ENCODE results near the gene ACACA. TPM values are rescaled to one million over a fixed set of nuclear protein-coding genes. Genes with fewer than 3 reads are reported as not detected.

The ACACA gene
- polyA plus RNA-seq, 1 experiment, result 26.9 TPM

- POLR2A ChIA-PET, result interaction anchor here (0.7 kb wide), 1 partner anchor 26 kb away, joined by 8 read pairs; no protein-coding TSS in a partner anchor
- CTCF ChIA-PET, result interaction anchor here (3.1 kb wide), 1 partner anchor 12 kb away, joined by 9 read pairs; no protein-coding TSS in a partner anchor
- TF ChIP-seq, protein P1, sequence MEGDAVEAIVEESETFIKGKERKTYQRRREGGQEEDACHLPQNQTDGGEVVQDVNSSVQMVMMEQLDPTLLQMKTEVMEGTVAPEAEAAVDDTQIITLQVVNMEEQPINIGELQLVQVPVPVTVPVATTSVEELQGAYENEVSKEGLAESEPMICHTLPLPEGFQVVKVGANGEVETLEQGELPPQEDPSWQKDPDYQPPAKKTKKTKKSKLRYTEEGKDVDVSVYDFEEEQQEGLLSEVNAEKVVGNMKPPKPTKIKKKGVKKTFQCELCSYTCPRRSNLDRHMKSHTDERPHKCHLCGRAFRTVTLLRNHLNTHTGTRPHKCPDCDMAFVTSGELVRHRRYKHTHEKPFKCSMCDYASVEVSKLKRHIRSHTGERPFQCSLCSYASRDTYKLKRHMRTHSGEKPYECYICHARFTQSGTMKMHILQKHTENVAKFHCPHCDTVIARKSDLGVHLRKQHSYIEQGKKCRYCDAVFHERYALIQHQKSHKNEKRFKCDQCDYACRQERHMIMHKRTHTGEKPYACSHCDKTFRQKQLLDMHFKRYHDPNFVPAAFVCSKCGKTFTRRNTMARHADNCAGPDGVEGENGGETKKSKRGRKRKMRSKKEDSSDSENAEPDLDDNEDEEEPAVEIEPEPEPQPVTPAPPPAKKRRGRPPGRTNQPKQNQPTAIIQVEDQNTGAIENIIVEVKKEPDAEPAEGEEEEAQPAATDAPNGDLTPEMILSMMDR (IDR thresholded peaks at IDR 0.05; ENCODE audit: insufficient read depth, low read depth, low read length), result no peak
- Histone ChIP-seq H3K27me3 (ENCODE audit: control insufficient read depth, insufficient read depth, low read length) (no peaks in the 10 kb centered on the region), H3K4me3 (ENCODE audit: low read depth, low read length) (no peak overlapping the region), H3K36me3 (ENCODE audit: control insufficient read depth, insufficient read depth, low read length) (no peaks in the 10 kb centered on the region)
- DNase-seq (ENCODE audit: low read depth), result no peak
These were observed 105.3 kb downstream of the ACACA start for GRCh38 chr17:37301288-37301687.

- Histone ChIP-seq H3K27me3 (ENCODE audit: control insufficient read depth, insufficient read depth, low read length) (no peaks in the 10 kb centered on the region), H3K4me3 (ENCODE audit: low read depth, low read length) (no peak overlapping the region), H3K36me3 (ENCODE audit: control insufficient read depth, insufficient read depth, low read length) (no peaks in the 10 kb centered on the region)
- ChIA-PET CTCF (interaction anchor here (1.1 to 3.1 kb wide), 2 partner anchors 11 kb away, joined by 5 to 9 read pairs; no protein-coding TSS in a partner anchor), POLR2A (no interaction called here)
- TF ChIP-seq, protein P1 (IDR thresholded peaks at IDR 0.05; ENCODE audit: insufficient read depth, low read depth, low read length), result no peak
- DNase-seq (ENCODE audit: low read depth), result no peak
These were observed 106.0 kb downstream of the ACACA start for GRCh38 chr17:37300683-37301082.

GRCh38 chr17:37299257-37299980, 107.2 kb downstream of the ACACA start:
- no peak overlapping the region for H3K4me3 ChIP-seq (ENCODE audit: low read depth, low read length)
- no peaks in the 10 kb centered on the region for H3K36me3 ChIP-seq (ENCODE audit: control insufficient read depth, insufficient read depth, low read length)
- POLR2A ChIA-PET, result no interaction called here
- no peaks in the 10 kb centered on the region for H3K27me3 ChIP-seq (ENCODE audit: control insufficient read depth, insufficient read depth, low read length)
- CTCF ChIA-PET, result interaction anchor here (0.7 to 3.1 kb wide), 5 partner anchors 9 to 57 kb away, joined by 3 to 9 read pairs (median 5); no protein-coding TSS in a partner anchor
- TF ChIP-seq, protein P1 (IDR thresholded peaks at IDR 0.05; ENCODE audit: insufficient read depth, low read depth, low read length), result no peak
- no peak for DNase-seq (ENCODE audit: low read depth)

DNA sequence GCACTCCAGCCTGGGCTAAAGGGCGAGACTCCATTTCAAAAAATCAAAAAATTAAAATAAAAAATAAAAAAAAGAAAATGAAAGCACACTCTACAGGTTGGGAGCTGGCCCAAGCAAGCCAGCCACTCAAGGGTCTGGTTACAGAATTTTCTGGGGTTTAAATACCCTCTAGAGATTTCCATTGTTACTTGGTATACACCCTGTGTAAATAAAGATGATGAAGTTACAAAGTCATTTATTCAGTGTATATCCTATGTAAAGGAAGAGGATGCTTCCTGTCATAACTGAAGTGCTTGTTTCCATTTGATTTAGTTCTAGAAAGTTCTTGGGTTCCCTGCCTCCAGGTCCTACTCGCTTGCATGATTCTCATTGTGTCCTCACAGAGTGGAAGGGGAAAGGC, 110.7 kb downstream of the ACACA start:
- DNase-seq (ENCODE audit: low read depth), result no peak
- Histone ChIP-seq H3K36me3 (ENCODE audit: control insufficient read depth, insufficient read depth, low read length) (no peaks in the 10 kb centered on the region), H3K4me3 (ENCODE audit: low read depth, low read length) (no peak overlapping the region), H3K27me3 (ENCODE audit: control insufficient read depth, insufficient read depth, low read length) (no peaks in the 10 kb centered on the region)
- TF ChIP-seq, protein P1 (IDR thresholded peaks at IDR 0.05; ENCODE audit: insufficient read depth, low read depth, low read length), result no peak
- ChIA-PET POLR2A (no interaction called here), CTCF (no interaction called here)

- DNase-seq (ENCODE audit: low read depth), result no peak
- Histone ChIP-seq H3K4me3 (ENCODE audit: low read depth, low read length) (no peak overlapping the region), H3K27me3 (ENCODE audit: control insufficient read depth, insufficient read depth, low read length) (no peaks in the 10 kb centered on the region), H3K36me3 (ENCODE audit: control insufficient read depth, insufficient read depth, low read length) (no peaks in the 10 kb centered on the region)
- TF ChIP-seq, protein P1 (IDR thresholded peaks at IDR 0.05; ENCODE audit: insufficient read depth, low read depth, low read length), result no peak
- ChIA-PET POLR2A (no interaction called here), CTCF (no interaction called here)
These were observed 111.7 kb downstream of the ACACA start for GRCh38 chr17:37294888-37295287.

Measured in BJ (cell line).